ENCODE results near the gene CHI3L2.

DNA sequence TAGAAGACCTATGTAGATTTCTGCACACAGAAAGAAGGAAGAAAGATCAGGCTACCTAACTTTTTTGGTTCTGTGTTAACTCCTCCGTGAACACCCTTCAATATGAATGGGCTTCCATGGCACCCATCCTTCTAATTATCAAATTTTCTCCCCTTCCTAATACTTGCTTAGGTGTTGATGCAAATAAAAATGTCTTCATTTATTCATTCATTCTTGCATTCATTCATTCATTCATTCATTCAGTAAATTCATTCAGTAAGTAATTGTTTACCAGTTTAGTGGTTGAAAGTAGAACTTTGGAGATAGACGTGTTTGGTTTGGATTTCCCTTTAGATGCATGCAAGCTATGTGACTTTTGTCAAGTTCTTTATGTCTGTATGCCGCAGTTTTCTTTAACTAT lies 4.6 kb downstream of the CHI3L2 start:
- TF ChIP-seq, protein P1, sequence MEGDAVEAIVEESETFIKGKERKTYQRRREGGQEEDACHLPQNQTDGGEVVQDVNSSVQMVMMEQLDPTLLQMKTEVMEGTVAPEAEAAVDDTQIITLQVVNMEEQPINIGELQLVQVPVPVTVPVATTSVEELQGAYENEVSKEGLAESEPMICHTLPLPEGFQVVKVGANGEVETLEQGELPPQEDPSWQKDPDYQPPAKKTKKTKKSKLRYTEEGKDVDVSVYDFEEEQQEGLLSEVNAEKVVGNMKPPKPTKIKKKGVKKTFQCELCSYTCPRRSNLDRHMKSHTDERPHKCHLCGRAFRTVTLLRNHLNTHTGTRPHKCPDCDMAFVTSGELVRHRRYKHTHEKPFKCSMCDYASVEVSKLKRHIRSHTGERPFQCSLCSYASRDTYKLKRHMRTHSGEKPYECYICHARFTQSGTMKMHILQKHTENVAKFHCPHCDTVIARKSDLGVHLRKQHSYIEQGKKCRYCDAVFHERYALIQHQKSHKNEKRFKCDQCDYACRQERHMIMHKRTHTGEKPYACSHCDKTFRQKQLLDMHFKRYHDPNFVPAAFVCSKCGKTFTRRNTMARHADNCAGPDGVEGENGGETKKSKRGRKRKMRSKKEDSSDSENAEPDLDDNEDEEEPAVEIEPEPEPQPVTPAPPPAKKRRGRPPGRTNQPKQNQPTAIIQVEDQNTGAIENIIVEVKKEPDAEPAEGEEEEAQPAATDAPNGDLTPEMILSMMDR (IDR thresholded peaks at IDR 0.05), result no peak
- TF ChIP-seq POLR2AphosphoS5 (IDR thresholded peaks at IDR 0.05; ENCODE audit: low read depth, low read length), result no peak
- TF ChIP-seq TCF7L2 (IDR thresholded peaks at IDR 0.05; ENCODE audit: low read depth, low read length), result no peak
- TF ChIP-seq SIN3A (IDR thresholded peaks at IDR 0.05; ENCODE audit: borderline replicate concordance, insufficient read depth, low read depth, low read length), result no peak
- TF ChIP-seq, protein P2, sequence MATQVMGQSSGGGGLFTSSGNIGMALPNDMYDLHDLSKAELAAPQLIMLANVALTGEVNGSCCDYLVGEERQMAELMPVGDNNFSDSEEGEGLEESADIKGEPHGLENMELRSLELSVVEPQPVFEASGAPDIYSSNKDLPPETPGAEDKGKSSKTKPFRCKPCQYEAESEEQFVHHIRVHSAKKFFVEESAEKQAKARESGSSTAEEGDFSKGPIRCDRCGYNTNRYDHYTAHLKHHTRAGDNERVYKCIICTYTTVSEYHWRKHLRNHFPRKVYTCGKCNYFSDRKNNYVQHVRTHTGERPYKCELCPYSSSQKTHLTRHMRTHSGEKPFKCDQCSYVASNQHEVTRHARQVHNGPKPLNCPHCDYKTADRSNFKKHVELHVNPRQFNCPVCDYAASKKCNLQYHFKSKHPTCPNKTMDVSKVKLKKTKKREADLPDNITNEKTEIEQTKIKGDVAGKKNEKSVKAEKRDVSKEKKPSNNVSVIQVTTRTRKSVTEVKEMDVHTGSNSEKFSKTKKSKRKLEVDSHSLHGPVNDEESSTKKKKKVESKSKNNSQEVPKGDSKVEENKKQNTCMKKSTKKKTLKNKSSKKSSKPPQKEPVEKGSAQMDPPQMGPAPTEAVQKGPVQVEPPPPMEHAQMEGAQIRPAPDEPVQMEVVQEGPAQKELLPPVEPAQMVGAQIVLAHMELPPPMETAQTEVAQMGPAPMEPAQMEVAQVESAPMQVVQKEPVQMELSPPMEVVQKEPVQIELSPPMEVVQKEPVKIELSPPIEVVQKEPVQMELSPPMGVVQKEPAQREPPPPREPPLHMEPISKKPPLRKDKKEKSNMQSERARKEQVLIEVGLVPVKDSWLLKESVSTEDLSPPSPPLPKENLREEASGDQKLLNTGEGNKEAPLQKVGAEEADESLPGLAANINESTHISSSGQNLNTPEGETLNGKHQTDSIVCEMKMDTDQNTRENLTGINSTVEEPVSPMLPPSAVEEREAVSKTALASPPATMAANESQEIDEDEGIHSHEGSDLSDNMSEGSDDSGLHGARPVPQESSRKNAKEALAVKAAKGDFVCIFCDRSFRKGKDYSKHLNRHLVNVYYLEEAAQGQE (IDR thresholded peaks at IDR 0.05; ENCODE audit: insufficient read depth in 1 of 2, low read depth in 2 of 2, low read length in 1 of 2), result no peak

All from Panc1 (cell line).